HepG2 (cell line): Measurements from ENCODE around the gene CALML6. TPM values are rescaled to one million over a fixed set of nuclear protein-coding genes. Genes with fewer than 3 reads are reported as not detected.

Experiments
- BORCS8-MEF2B ChIP-seq: sonication (generic); formaldehyde crosslinking; IDR thresholded peaks from 2 replicates; pipeline ENCODE4 v1.8.0; 2022; ENCODE audit warnings: mild to moderate bottlenecking, missing genetic modification reagents
- FOSL2 ChIP-seq: sonication (generic); formaldehyde crosslinking; IDR thresholded peaks from 2 replicates; pipeline ENCODE4 v1.4.0; 2020; ENCODE audit warnings: missing genetic modification reagents
- FOXC1 ChIP-seq: sonication (generic); formaldehyde crosslinking; IDR thresholded peaks from 2 replicates; pipeline ENCODE4 v1.8.0; 2022; ENCODE audit warnings: mild to moderate bottlenecking, missing genetic modification reagents, borderline replicate concordance
- GABPB1 ChIP-seq: IDR thresholded peaks from 2 replicates; pipeline ENCODE4 v1.6.1; 2016; ENCODE audit warnings: mild to moderate bottlenecking, missing genetic modification reagents, moderate library complexity, missing compliant biosample characterization
- MAFK ChIP-seq, 2 experiments: IDR thresholded peaks in 1 of 2; conservative IDR thresholded peaks in 1 of 2; 2 replicates each; pipeline ENCODE4 v1.6.1; 2011; ENCODE audit warnings: improper control_type of control experiment in 2 of 2, low read length in 2 of 2
- NCOA2 ChIP-seq: sonication (generic); formaldehyde crosslinking; IDR thresholded peaks from 2 replicates; pipeline ENCODE4 v1.8.0; 2022; ENCODE audit warnings: inconsistent platforms
- SAFB2 ChIP-seq: sonication (generic); formaldehyde crosslinking; IDR thresholded peaks from 2 replicates; pipeline ENCODE4 v1.5.1; 2020; ENCODE audit warnings: missing genetic modification reagents, low read depth, mild to moderate bottlenecking, borderline replicate concordance
- SAP130 ChIP-seq: IDR thresholded peaks from 2 replicates; pipeline ENCODE4 v1.6.1; 2016; ENCODE audit warnings: low read depth
- SP2 ChIP-seq: sonication (generic); formaldehyde crosslinking; IDR thresholded peaks from 2 replicates; pipeline ENCODE4 v1.5.1; 2020; ENCODE audit warnings: mild to moderate bottlenecking, missing genetic modification reagents
- SRSF9 ChIP-seq: fragments of 200-400 bp; formaldehyde crosslinking; IDR thresholded peaks from 2 replicates; pipeline ENCODE4 v1.6.1; 2018; ENCODE audit warnings: borderline replicate concordance, mild to moderate bottlenecking, low read depth, low read length; ENCODE audit not compliant: insufficient read depth, poor library complexity, severe bottlenecking
- SRY ChIP-seq: sonication (generic); formaldehyde crosslinking; IDR thresholded peaks from 2 replicates; pipeline ENCODE4 v1.8.0; 2022; ENCODE audit warnings: mild to moderate bottlenecking, missing genetic modification reagents
- STAG1 ChIP-seq: sonication (generic); formaldehyde crosslinking; IDR thresholded peaks from 2 replicates; pipeline ENCODE4 v1.4.0; 2020; ENCODE audit warnings: missing genetic modification reagents
- TEF ChIP-seq: sonication (generic); formaldehyde crosslinking; IDR thresholded peaks from 2 replicates; pipeline ENCODE4 v1.5.0; 2020; ENCODE audit warnings: missing genetic modification reagents
- THAP11 ChIP-seq: IDR thresholded peaks from 2 replicates; pipeline ENCODE4 v1.6.1; 2016; ENCODE audit warnings: missing biosample characterization, missing genetic modification reagents
- ZFP91 ChIP-seq: sonication (generic); formaldehyde crosslinking; IDR thresholded peaks from 2 replicates; pipeline ENCODE4 v1.9.0; 2022; ENCODE audit warnings: missing genetic modification reagents, mild to moderate bottlenecking, borderline replicate concordance
- ZNF12 ChIP-seq: sonication (generic); formaldehyde crosslinking; IDR thresholded peaks from 2 replicates; pipeline ENCODE4 v1.5.0; 2020; ENCODE audit warnings: missing genetic modification reagents
- ZNF318 ChIP-seq: sonication (generic); formaldehyde crosslinking; IDR thresholded peaks from 2 replicates; pipeline ENCODE4 v1.4.0; 2020; ENCODE audit warnings: mild to moderate bottlenecking, missing genetic modification reagents
- ZNF615 ChIP-seq: sonication (generic); formaldehyde crosslinking; IDR thresholded peaks from 2 replicates; pipeline ENCODE4 v1.5.0; 2020; ENCODE audit warnings: mild to moderate bottlenecking, missing genetic modification reagents, borderline replicate concordance
- polyA plus RNA-seq, 8 experiments: library from polyadenylated mRNA; depleted of rRNA in 3 of 8; stranded (reverse) in 7 of 8; unstranded in 1 of 8; fragments of >200 nt; fragmentation: Illumina TruSeq in 4 of 8; extraction: Trizol in 4 of 8; gene quantifications; 2 replicates each; pipeline versions ENCODE4 v1.2.1 to v1.2.3, GENCODE V29; 2011 to 2016; ENCODE audit warnings: low read depth in 4 of 8, missing spikeins in 1 of 8, mixed read lengths in 1 of 8; ENCODE audit not compliant: insufficient read depth in 1 of 8
- total RNA-seq, 5 experiments: library from RNA; depleted of rRNA; stranded (reverse); fragments of >200 nt; fragmentation: Illumina TruSeq; extraction: Trizol; gene quantifications; 2 replicates each; pipeline ENCODE4 v1.2.3, GENCODE V29; 2016; ENCODE audit warnings: low read depth in 1 of 5

CALML6 gene
- total and polyA plus RNA-seq, 2 of the 13 experiments (the other 11 are each of a cell fraction or from before 2014, with no cell fraction given), result 0.11 to 0.12 TPM

GRCh38 chr1:1906185-1907097 is 8.6 kb upstream of the CALML6 start (continued):
- TF ChIP-seq ZFP91 (CRISPR knock-in tag) (peak; percentile 88), SAFB2 (CRISPR knock-in tag) (no peak), ZNF12 (CRISPR knock-in tag) (peak; percentile 62; the same call in 1 of the 2 replicates), SAP130 (CRISPR knock-in tag) (peak; percentile 74), NCOA2 (CRISPR knock-in tag) (0 out of 2 replicates have a peak, but pooled peaks have one; percentile 18), SRY (no peak), BORCS8-MEF2B (0 out of 2 replicates have a peak, but pooled peaks have one; percentile 48), STAG1 (peak; percentile 98), THAP11 (CRISPR knock-in tag) (peak; percentile 56), SRSF9 (no peak), GABPB1 (peak; percentile 50; the same call in 1 of the 2 replicates), ZNF615 (CRISPR knock-in tag) (peak; percentile 77; the same call in 1 of the 2 replicates), SP2 (CRISPR knock-in tag) (no peak), FOXC1 (CRISPR knock-in tag) (peak; percentile 68; the same call in 1 of the 2 replicates), MAFK (conservative IDR thresholded peaks at IDR 0.05 in 1 of 2, IDR thresholded peaks at IDR 0.05 in 1 of 2; ENCODE audit: low read length in 2 of 2) (no peak), FOSL2 (peak; percentile 40), ZNF318 (CRISPR knock-in tag) (no peak), TEF (CRISPR knock-in tag) (no peak)
